GM21717 (cell line): ENCODE data around the gene SOX12.
"Not testable (repeated sequence)": the region's sequence is repeated elsewhere in the genome, so short reads cannot be mapped to it uniquely, and the experiment has no call there.

Source experiments
- ATAC-seq: cut with Tn5 transposase; IDR thresholded peaks from one replicate; pipeline ENCODE4 v1.9.1; 2021; ENCODE audit warnings: mild to moderate bottlenecking, moderate library complexity; ENCODE audit not compliant: unreplicated experiment

The SOX12 gene

GRCh38 chr20:376750-377149 lies 51.4 kb downstream of the SOX12 start:
- no peak for ATAC-seq

- ATAC-seq: not testable (repeated sequence)
Measured at GRCh38 chr20:377578-377977, 52.2 kb downstream of the SOX12 start.

GRCh38 chr20:378961-379336 lies 53.6 kb downstream of the SOX12 start:
- ATAC-seq: no peak
